Left lung (tissue), 10 donors: ENCODE measurements around the gene PHF12. TPM values are rescaled to one million over a fixed set of nuclear protein-coding genes. Genes with fewer than 3 reads are reported as not detected.

Source experiments
- ATAC-seq: fragments of 200-7000 bp; cut with Tn5 transposase; one replicate; pipeline ENCODE4 v1.9.1; 2020; ENCODE audit warnings: moderate library complexity
- DNase-seq, 4 donors: peaks; one replicate each; pipeline ENCODE4 v3.0.0-alpha.2; 2013 to 2020
- H3K27ac ChIP-seq, 2 donors: fragments of 200-600 bp; sonication (generic) in 1 of 2; one replicate each; pipeline versions ENCODE4 v1.5.0 to v1.8.0; 2020 to 2021
- H3K27me3 ChIP-seq, 2 donors: fragments of 200-600 bp; sonication (generic) in 1 of 2; one replicate each; pipeline versions ENCODE4 v1.5.0 to v1.8.0; 2020 to 2021
- H3K36me3 ChIP-seq, 2 donors: fragments of 200-600 bp; sonication (generic) in 1 of 2; one replicate each; pipeline versions ENCODE4 v1.5.0 to v1.8.0; 2020 to 2021
- H3K4me1 ChIP-seq, 2 donors: fragments of 200-600 bp; one replicate each; pipeline ENCODE4 v1.8.0; 2021
- H3K4me3 ChIP-seq, 2 donors: fragments of 200-600 bp; sonication (generic) in 1 of 2; one replicate each; pipeline versions ENCODE4 v1.5.0 to v1.8.0; 2020 to 2021; ENCODE audit warnings: mild to moderate bottlenecking in 1 of 2
- H3K9me3 ChIP-seq, 2 donors: fragments of 200-600 bp; sonication (generic) in 1 of 2; one replicate each; pipeline versions ENCODE4 v1.5.0 to v1.8.0; 2020 to 2021
- intact Hi-C, 2 donors: fragments of 100-400 bp; cut with DNase I; formaldehyde crosslinking; loops; one replicate each; pipeline versions ENCODE4 v1.11.2 to v1.14.2; 2022
- polyA plus RNA-seq, 6 donors: library from polyadenylated mRNA; unstranded; fragments of 120-200 nt; gene quantifications; one replicate each; pipeline ENCODE4 v1.2.1, GENCODE V29; 2013; ENCODE audit not compliant: insufficient read length in 6 of 6
- total RNA-seq, 2 donors: library from RNA; stranded (reverse); fragmentation: NEBNext Ultra II Directional; extraction: Animal tissue kit (Norgen Biotek cat#: 25700); gene quantifications; one replicate each; pipeline ENCODE4 v1.2.1, GENCODE V29; 2021
- TF ChIP-seq, protein P1 (sequence below), 2 donors: fragments of 200-600 bp; sonication (generic) in 1 of 2; IDR thresholded peaks; one replicate each; pipeline versions ENCODE4 v1.5.0 to v1.8.0; 2021; ENCODE audit warnings: antibody characterized with exemption in 2 of 2
- donor health status: DM: no; HTN: yes; CAD: no.
- donor health status: DM: no; HTN: no; CAD: no.

Gene PHF12
- total and polyA plus RNA-seq, 8 donors: 32.1 to 68.7 (median 56.0) TPM

GRCh38 chr17:28989028-28989427 is 37.7 kb upstream of the PHF12 start:
- Histone ChIP-seq H3K4me3 (no peak overlapping the region), H3K9me3 (no peaks in the 10 kb centered on the region), H3K36me3 (no peaks in the 10 kb centered on the region), H3K27me3 (peaks cover 7 to 47% of the 10 kb centered on the region in 2 donors), H3K27ac (no peak overlapping the region), H3K4me1 (peaks cover 0 to 8% of the 10 kb centered on the region in 2 donors)
- ATAC-seq: no peak
- intact Hi-C loops: no loop called here
- no peak for DNase-seq
- TF ChIP-seq, protein P1, sequence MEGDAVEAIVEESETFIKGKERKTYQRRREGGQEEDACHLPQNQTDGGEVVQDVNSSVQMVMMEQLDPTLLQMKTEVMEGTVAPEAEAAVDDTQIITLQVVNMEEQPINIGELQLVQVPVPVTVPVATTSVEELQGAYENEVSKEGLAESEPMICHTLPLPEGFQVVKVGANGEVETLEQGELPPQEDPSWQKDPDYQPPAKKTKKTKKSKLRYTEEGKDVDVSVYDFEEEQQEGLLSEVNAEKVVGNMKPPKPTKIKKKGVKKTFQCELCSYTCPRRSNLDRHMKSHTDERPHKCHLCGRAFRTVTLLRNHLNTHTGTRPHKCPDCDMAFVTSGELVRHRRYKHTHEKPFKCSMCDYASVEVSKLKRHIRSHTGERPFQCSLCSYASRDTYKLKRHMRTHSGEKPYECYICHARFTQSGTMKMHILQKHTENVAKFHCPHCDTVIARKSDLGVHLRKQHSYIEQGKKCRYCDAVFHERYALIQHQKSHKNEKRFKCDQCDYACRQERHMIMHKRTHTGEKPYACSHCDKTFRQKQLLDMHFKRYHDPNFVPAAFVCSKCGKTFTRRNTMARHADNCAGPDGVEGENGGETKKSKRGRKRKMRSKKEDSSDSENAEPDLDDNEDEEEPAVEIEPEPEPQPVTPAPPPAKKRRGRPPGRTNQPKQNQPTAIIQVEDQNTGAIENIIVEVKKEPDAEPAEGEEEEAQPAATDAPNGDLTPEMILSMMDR (IDR thresholded peaks at IDR 0.05): no peak

DNA sequence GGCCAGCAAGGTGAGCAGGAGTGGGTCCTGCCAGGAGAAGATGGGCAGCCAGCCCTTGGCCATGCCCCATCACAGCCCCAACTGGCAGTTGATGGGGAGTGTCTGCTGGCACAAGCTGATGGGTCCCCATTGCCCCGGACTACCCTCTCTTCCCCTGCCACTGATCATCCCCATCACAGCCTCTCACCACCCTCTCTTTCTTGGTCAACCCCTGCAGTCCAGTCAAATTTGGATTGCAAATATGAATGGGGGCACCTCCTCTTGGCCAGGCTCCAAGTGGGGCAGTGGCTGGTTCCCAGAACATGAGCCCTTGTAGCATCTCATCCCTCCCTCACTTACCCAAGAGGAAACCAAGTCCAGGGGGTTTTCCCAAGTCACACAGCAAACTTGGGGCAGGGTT is 37.2 kb upstream of the PHF12 start:
- DNase-seq (no peak), ATAC-seq (no peak)
- Histone ChIP-seq H3K4me1 (peaks cover 0 to 14% of the 10 kb centered on the region in 2 donors), H3K27me3 (peaks cover 7 to 47% of the 10 kb centered on the region in 2 donors), H3K27ac (no peak overlapping the region), H3K4me3 (no peak overlapping the region), H3K36me3 (no peaks in the 10 kb centered on the region), H3K9me3 (no peaks in the 10 kb centered on the region)
- intact Hi-C loops: no loop called here
- TF ChIP-seq, protein P1 (IDR thresholded peaks at IDR 0.05): no peak

GRCh38 chr17:28986714-28987655 is 35.7 kb upstream of the PHF12 start:
- H3K4me1 ChIP-seq: peaks cover 0 to 29% of the 10 kb centered on the region in 2 donors
- DNase-seq (no peak), ATAC-seq (no peak)
- no peaks in the 10 kb centered on the region for H3K36me3 ChIP-seq
- peaks cover 7 to 37% of the 10 kb centered on the region in 2 donors for H3K27me3 ChIP-seq
- intact Hi-C loops: no loop called here
- TF ChIP-seq, protein P1 (IDR thresholded peaks at IDR 0.05): no peak
- no peak overlapping the region for H3K27ac ChIP-seq
- no peaks in the 10 kb centered on the region for H3K9me3 ChIP-seq
- no peak overlapping the region for H3K4me3 ChIP-seq

GRCh38 chr17:28985950-28986713 is 34.8 kb upstream of the PHF12 start:
- Histone ChIP-seq H3K4me1 (peaks cover 0 to 37% of the 10 kb centered on the region in 2 donors), H3K27me3 (peaks cover 7 to 37% of the 10 kb centered on the region in 2 donors), H3K27ac (no peak overlapping the region), H3K9me3 (no peaks in the 10 kb centered on the region), H3K4me3 (no peak overlapping the region), H3K36me3 (no peaks in the 10 kb centered on the region)
- no peak for DNase-seq
- no peak for ATAC-seq
- TF ChIP-seq, protein P1 (IDR thresholded peaks at IDR 0.05): no peak
- intact Hi-C loops: no loop called here
